Lower leg skin (tissue), 4 donors: Measurements from ENCODE around the gene MS4A13. TPM values are rescaled to one million over a fixed set of nuclear protein-coding genes. Genes with fewer than 3 reads are reported as not detected.

Experiments used
- DNase-seq, 2 donors: peaks; one replicate each; pipeline ENCODE4 v3.0.0-alpha.2; 2019; ENCODE audit warnings: low spot score in 2 of 2
- H3K4me3 ChIP-seq: fragments of 200-600 bp; sonication (generic); 2 replicates; pipeline ENCODE4 v1.5.1; 2017; ENCODE audit warnings: mild to moderate bottlenecking, low read depth; ENCODE audit not compliant: poor library complexity, severe bottlenecking
- POLR2A ChIP-seq, 2 donors: fragments of 450-650 bp; IDR thresholded peaks; one replicate each; pipeline ENCODE4 v1.6.1; 2016 to 2017; ENCODE audit warnings: antibody characterized with exemption in 2 of 2, mild to moderate bottlenecking in 1 of 2, moderate library complexity in 1 of 2
- WGBS, 2 donors: methylation state at CpG; one replicate each; pipeline ENCODE4 v1.1.5; 2018; 5-methylcytosine and 5-hydroxymethylcytosine counted together
- intact Hi-C: fragments of 100-400 bp; cut with DNase I; formaldehyde crosslinking; loops from one replicate; pipeline ENCODE4 v1.15.0; 2023; ENCODE audit warnings: low total_unique reads
- total RNA-seq, 4 donors: library from RNA; depleted of rRNA; stranded (reverse); fragments of >200 nt; gene quantifications; one replicate each; pipeline ENCODE4 v1.1.0, GENCODE V29; 2016
- TF ChIP-seq, protein P1 (sequence below), 3 donors: fragments of 450-650 bp; IDR thresholded peaks; one replicate each; pipeline ENCODE4 v1.5.1; 2016; ENCODE audit warnings: antibody characterized with exemption in 3 of 3, mild to moderate bottlenecking in 3 of 3, moderate library complexity in 2 of 3

Gene MS4A13
- total RNA-seq: not detected

DNA sequence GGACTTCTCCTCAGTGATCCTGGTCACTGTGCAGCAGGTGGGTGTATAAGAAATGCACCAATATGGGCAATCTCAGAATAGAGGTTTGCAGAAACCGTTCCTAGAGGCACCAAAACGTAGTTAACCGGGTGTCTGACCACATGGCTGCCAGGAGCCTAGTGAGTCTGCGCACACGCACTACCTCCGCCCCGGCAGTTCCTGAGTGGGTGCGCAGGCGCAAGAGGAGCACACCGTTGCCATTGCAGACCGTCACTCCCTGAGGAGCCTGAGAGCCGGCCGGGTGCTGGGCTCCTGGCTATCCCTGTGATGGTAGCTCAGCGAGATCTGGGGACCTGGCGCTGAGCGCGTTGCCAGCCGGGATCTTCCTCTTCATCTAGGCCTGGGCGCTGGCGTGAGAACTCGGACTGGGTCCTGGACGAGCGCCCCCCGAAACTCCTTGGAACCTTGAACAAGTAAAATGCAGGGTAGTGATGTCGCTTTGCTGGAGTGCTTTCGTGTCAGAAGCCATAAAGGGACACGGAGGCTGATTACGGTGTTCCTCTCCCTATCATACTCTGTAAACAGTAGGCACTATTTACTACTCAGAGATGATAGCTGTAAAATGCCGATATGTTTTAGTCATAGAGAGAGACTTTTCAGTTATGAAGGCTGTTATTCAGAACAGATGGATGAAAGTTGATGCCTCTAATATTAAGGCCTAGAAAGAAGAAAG is at the start of gene MS4A13:
Gene MS4A13, plus strand, starts transcription at position 249 of the 712 bp plus-strand sequence. CDS start 2,692 bp downstream, outside the sequence.
- H3K4me3 ChIP-seq: no peak within 1 kb of the TSS
- intact Hi-C loops: no loop called here
- no peak for DNase-seq
- WGBS, 2 donors: 90 to 93% methylated on average over 29 of the region's 29 CpGs
- TF ChIP-seq, protein P1, sequence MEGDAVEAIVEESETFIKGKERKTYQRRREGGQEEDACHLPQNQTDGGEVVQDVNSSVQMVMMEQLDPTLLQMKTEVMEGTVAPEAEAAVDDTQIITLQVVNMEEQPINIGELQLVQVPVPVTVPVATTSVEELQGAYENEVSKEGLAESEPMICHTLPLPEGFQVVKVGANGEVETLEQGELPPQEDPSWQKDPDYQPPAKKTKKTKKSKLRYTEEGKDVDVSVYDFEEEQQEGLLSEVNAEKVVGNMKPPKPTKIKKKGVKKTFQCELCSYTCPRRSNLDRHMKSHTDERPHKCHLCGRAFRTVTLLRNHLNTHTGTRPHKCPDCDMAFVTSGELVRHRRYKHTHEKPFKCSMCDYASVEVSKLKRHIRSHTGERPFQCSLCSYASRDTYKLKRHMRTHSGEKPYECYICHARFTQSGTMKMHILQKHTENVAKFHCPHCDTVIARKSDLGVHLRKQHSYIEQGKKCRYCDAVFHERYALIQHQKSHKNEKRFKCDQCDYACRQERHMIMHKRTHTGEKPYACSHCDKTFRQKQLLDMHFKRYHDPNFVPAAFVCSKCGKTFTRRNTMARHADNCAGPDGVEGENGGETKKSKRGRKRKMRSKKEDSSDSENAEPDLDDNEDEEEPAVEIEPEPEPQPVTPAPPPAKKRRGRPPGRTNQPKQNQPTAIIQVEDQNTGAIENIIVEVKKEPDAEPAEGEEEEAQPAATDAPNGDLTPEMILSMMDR (IDR thresholded peaks at IDR 0.05): no peak
- TF ChIP-seq POLR2A (IDR thresholded peaks at IDR 0.05): no peak

DNA sequence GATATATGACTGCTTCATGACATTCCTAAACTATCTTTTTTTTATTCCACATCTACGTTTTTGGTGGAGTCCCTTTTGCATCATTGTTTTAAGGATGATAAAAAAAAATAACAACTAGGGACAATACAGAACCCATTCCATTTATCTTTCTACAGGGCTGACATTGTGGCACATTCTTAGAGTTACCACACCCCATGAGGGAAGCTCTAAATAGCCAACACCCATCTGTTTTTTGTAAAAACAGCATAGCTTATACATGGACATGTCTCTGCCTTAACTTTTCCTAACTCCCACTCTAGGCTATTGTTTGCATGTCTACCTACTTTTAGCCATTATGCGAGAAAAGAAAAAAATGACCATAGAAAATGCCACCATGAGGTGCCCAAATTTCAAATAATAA is 46.4 kb upstream of the MS4A13 start:
- intact Hi-C loops: no loop called here
- no peak overlapping the region for H3K4me3 ChIP-seq
- WGBS, 2 donors: 63 to 66% methylated on average over 2 of the region's 2 CpGs
- TF ChIP-seq, protein P1 (IDR thresholded peaks at IDR 0.05): no peak
- no peak for TF ChIP-seq POLR2A (IDR thresholded peaks at IDR 0.05)
- no peak for DNase-seq

DNA sequence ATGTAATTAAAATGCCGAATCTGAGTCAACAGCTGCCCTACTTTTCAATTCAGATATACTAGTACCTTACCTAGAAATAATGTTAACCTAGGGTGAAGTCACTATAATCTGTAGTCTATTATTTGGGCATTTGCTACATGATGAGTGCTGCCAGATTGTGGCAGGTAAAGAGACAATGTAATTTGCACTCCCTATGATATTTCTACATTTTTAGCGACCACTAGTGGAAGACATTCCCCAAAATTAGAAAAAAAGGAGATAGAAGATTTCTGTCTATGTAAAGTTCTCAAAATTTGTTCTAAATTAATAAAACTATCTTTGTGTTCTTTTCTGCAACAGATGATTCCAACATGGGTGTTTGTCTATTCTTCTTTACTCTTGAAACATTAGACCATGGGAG is 45.5 kb upstream of the MS4A13 start:
- 57 to 69% methylated on average over 2 of the region's 2 CpGs for WGBS, 2 donors
- intact Hi-C loops: no loop called here
- no peak for DNase-seq
- TF ChIP-seq, protein P1 (IDR thresholded peaks at IDR 0.05): no peak
- TF ChIP-seq POLR2A (IDR thresholded peaks at IDR 0.05): no peak
- H3K4me3 ChIP-seq: no peak overlapping the region

DNA sequence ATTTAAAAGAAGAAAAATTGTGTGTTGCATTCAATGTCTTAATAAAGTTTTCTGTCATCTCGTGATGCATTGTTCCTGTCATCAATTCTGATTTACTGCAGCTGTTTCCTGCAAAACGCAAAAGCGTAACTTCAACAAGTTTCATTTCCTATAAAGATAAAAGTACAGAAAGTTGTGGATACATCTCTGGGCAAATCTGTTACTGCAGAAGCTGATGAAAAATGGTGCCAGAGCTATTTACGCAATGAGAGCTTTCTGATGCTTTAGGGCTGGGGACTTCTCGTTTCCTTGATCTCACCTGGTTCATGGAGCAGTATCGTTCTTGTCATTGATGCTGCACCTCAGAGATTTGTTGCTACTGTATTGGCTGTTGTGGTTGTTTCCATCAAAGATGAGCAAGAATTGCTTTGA is 38.2 kb upstream of the MS4A13 start:
- 65 to 66% methylated on average over 6 of the region's 6 CpGs for WGBS, 2 donors
- no peak for DNase-seq

DNA sequence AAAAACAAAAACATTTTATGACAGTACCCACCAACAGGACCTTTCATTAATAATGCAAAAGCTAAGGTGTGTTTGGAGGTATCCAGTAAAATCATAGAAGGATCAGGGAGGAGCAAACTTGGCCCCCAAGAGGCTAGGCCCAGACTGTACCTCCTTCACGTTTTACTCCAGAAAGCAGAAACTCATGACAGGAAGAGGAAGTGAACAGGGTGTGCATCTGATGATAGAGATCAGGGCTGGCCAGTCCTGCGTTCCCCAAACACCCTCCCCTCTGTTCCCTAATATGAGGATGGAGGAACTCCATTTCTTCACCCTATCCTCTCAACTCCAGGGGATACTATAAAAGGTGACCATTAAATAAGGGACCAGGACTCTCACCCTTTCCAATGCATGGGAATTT is 32.8 kb upstream of the MS4A13 start:
- no peak for TF ChIP-seq POLR2A (IDR thresholded peaks at IDR 0.05)
- TF ChIP-seq, protein P1 (IDR thresholded peaks at IDR 0.05): no peak
- intact Hi-C loops: no loop called here
- DNase-seq: no peak
- no peak overlapping the region for H3K4me3 ChIP-seq
- 44 to 59% methylated on average over 2 of the region's 2 CpGs for WGBS, 2 donors

More for the DNA sequence above, 38.2 kb upstream of the MS4A13 start:
- H3K4me3 ChIP-seq: no peak overlapping the region
- intact Hi-C loops: no loop called here
- TF ChIP-seq, protein P1 (IDR thresholded peaks at IDR 0.05): no peak
- no peak for TF ChIP-seq POLR2A (IDR thresholded peaks at IDR 0.05)

DNA sequence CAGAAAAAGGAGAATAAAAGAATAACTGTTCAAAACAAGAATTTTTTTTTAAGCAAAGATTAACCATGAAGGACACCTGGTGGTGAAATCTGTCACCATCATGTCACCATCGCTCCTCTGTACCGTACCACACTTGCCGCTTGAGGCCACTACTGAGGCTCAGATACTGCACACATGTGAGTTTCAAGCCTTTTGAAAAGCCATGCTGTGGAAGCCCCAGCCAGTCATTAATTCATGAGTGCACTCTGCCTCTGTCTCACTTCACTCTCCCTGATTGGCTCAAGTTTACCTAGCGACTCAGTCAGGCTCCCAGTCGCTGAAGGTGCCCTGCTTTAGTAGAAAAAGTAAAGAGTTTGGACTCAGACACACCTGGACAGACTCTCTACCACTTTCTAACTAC is 29.2 kb upstream of the MS4A13 start:
- intact Hi-C loops: no loop called here
- TF ChIP-seq, protein P1 (IDR thresholded peaks at IDR 0.05): no peak
- TF ChIP-seq POLR2A (IDR thresholded peaks at IDR 0.05): no peak
- 77 to 79% methylated on average over 5 of the region's 5 CpGs for WGBS, 2 donors
- no peak for DNase-seq
- H3K4me3 ChIP-seq: no peak overlapping the region
